HepG2 (cell line): ENCODE data around the gene MRM3. TPM values are rescaled to one million over a fixed set of nuclear protein-coding genes. Genes with fewer than 3 reads are reported as not detected.

Experiments
- ARID4A ChIP-seq: sonication (generic); formaldehyde crosslinking; IDR thresholded peaks from 2 replicates; pipeline ENCODE4 v1.5.0; 2020; ENCODE audit warnings: mild to moderate bottlenecking, missing genetic modification reagents, borderline replicate concordance
- ATF7-NPFF ChIP-seq: sonication (generic); formaldehyde crosslinking; IDR thresholded peaks from 2 replicates; pipeline ENCODE4 v1.8.1; 2023; ENCODE audit warnings: mild to moderate bottlenecking, low read depth, missing genetic modification reagents, moderate library complexity
- CREBL2 ChIP-seq: sonication (generic); formaldehyde crosslinking; IDR thresholded peaks from 2 replicates; pipeline ENCODE4 v1.8.1; 2023; ENCODE audit warnings: missing genetic modification reagents, mild to moderate bottlenecking, borderline replicate concordance
- HDAC2 ChIP-seq: sonication (generic); formaldehyde crosslinking; IDR thresholded peaks from 2 replicates; pipeline ENCODE4 v1.4.0; 2020; ENCODE audit warnings: missing genetic modification reagents
- HNF1B ChIP-seq: sonication (generic); formaldehyde crosslinking; IDR thresholded peaks from 2 replicates; pipeline ENCODE4 v1.5.1; 2020; ENCODE audit warnings: mild to moderate bottlenecking, moderate library complexity, missing genetic modification reagents
- HOMEZ ChIP-seq: IDR thresholded peaks from 2 replicates; pipeline ENCODE4 v1.6.1; 2016; ENCODE audit warnings: low read depth
- POLR2AphosphoS5 ChIP-seq: IDR thresholded peaks from 2 replicates; pipeline ENCODE4 v1.6.1; 2012; ENCODE audit warnings: low read depth, low read length
- RBFOX2 ChIP-seq: fragments of 200-400 bp; formaldehyde crosslinking; IDR thresholded peaks from 2 replicates; pipeline ENCODE4 v1.6.1; 2017; ENCODE audit warnings: low read depth, mild to moderate bottlenecking, low read length
- RFX1 ChIP-seq: fragments of 450-650 bp; IDR thresholded peaks from 2 replicates; pipeline ENCODE4 v1.6.1; 2017
- SP4 ChIP-seq: sonication (generic); formaldehyde crosslinking; IDR thresholded peaks from 2 replicates; pipeline ENCODE4 v1.8.1; 2023; ENCODE audit warnings: mild to moderate bottlenecking, missing genetic modification reagents
- SRY ChIP-seq: sonication (generic); formaldehyde crosslinking; IDR thresholded peaks from 2 replicates; pipeline ENCODE4 v1.8.0; 2022; ENCODE audit warnings: mild to moderate bottlenecking, missing genetic modification reagents
- TCF7L2 ChIP-seq: IDR thresholded peaks from 2 replicates; pipeline ENCODE4 v1.6.1; 2011; ENCODE audit warnings: mild to moderate bottlenecking, low read depth, low read length, moderate library complexity
- ZBTB25 ChIP-seq: IDR thresholded peaks from 2 replicates; pipeline ENCODE4 v1.6.1; 2018; ENCODE audit warnings: missing genetic modification reagents
- ZEB1 ChIP-seq: IDR thresholded peaks from 2 replicates; pipeline ENCODE4 v1.6.1; 2012; ENCODE audit warnings: mild to moderate bottlenecking, low read depth, inconsistent platforms; ENCODE audit not compliant: insufficient replicate concordance
- ZNF225 ChIP-seq: sonication (generic); formaldehyde crosslinking; IDR thresholded peaks from 2 replicates; pipeline ENCODE4 v1.4.0; 2020; ENCODE audit warnings: mild to moderate bottlenecking, missing genetic modification reagents
- ZNF333 ChIP-seq: sonication (generic); formaldehyde crosslinking; IDR thresholded peaks from 2 replicates; pipeline ENCODE4 v1.4.0; 2020; ENCODE audit warnings: mild to moderate bottlenecking, missing genetic modification reagents, borderline replicate concordance
- ZNF430 ChIP-seq: sonication (generic); formaldehyde crosslinking; IDR thresholded peaks from 2 replicates; pipeline ENCODE4 v1.9.0; 2021; ENCODE audit warnings: mild to moderate bottlenecking, missing genetic modification reagents
- ZNF558 ChIP-seq: sonication (generic); formaldehyde crosslinking; IDR thresholded peaks from 2 replicates; pipeline ENCODE4 v1.9.0; 2022; ENCODE audit warnings: mild to moderate bottlenecking, missing genetic modification reagents, borderline replicate concordance
- ZNF652 ChIP-seq: IDR thresholded peaks from 2 replicates; pipeline ENCODE4 v1.6.1; 2016; ENCODE audit warnings: low read depth, borderline replicate concordance
- ZNF713 ChIP-seq: sonication (generic); formaldehyde crosslinking; IDR thresholded peaks from 2 replicates; pipeline ENCODE4 v1.4.0; 2020; ENCODE audit warnings: mild to moderate bottlenecking, missing genetic modification reagents
- ZSCAN22 ChIP-seq: sonication (generic); formaldehyde crosslinking; IDR thresholded peaks from 2 replicates; pipeline ENCODE4 v1.4.0; 2020; ENCODE audit warnings: mild to moderate bottlenecking, missing genetic modification reagents
- polyA plus RNA-seq, 8 experiments: library from polyadenylated mRNA; depleted of rRNA in 3 of 8; stranded (reverse) in 7 of 8; unstranded in 1 of 8; fragments of >200 nt; fragmentation: Illumina TruSeq in 4 of 8; extraction: Trizol in 4 of 8; gene quantifications; 2 replicates each; pipeline versions ENCODE4 v1.2.1 to v1.2.3, GENCODE V29; 2011 to 2016; ENCODE audit warnings: low read depth in 4 of 8, missing spikeins in 1 of 8, mixed read lengths in 1 of 8; ENCODE audit not compliant: insufficient read depth in 1 of 8
- total RNA-seq, 5 experiments: library from RNA; depleted of rRNA; stranded (reverse); fragments of >200 nt; fragmentation: Illumina TruSeq; extraction: Trizol; gene quantifications; 2 replicates each; pipeline ENCODE4 v1.2.3, GENCODE V29; 2016; ENCODE audit warnings: low read depth in 1 of 5

The MRM3 gene
- total and polyA plus RNA-seq, 2 of the 13 experiments (the other 11 are each of a cell fraction or from before 2014, with no cell fraction given) = 12.3 to 25.5 TPM

GRCh38 chr17:732902-733720 lies 49.0 kb upstream of the MRM3 start (continued):
- TF ChIP-seq ATF7-NPFF = no peak
- no peak for TF ChIP-seq HDAC2 (CRISPR knock-in tag)
- no peak for TF ChIP-seq TCF7L2
- no peak for TF ChIP-seq HOMEZ (CRISPR knock-in tag)
- no peak for TF ChIP-seq ZNF333 (CRISPR knock-in tag)
- no peak for TF ChIP-seq SRY (CRISPR knock-in tag)
- no peak for TF ChIP-seq RFX1
- TF ChIP-seq ZNF558 (CRISPR knock-in tag) = no peak
- TF ChIP-seq HNF1B (CRISPR knock-in tag) = peak; percentile 32; the same call in 1 of the 2 replicates
- TF ChIP-seq ZNF713 = no peak
- no peak for TF ChIP-seq ZEB1
- TF ChIP-seq SP4 (CRISPR knock-in tag) = no peak
- TF ChIP-seq ZNF225 (CRISPR knock-in tag) = no peak
- no peak for TF ChIP-seq ZBTB25 (CRISPR knock-in tag)
- peak; percentile 61 for TF ChIP-seq RBFOX2
- TF ChIP-seq POLR2AphosphoS5 = no peak
- no peak for TF ChIP-seq ZSCAN22 (CRISPR knock-in tag)
- no peak for TF ChIP-seq ZNF430 (CRISPR knock-in tag)
- peak; percentile 40; the same call in 1 of the 2 replicates for TF ChIP-seq ARID4A (CRISPR knock-in tag)
- TF ChIP-seq ZNF652 (CRISPR knock-in tag) = no peak
- no peak for TF ChIP-seq CREBL2
